MM.1S (cell line): Measurements from ENCODE around the gene MYH6.

Experiments used
- DNase-seq: peaks from one replicate; pipeline ENCODE4 v3.0.0-alpha.2; 2015
- H2AFZ ChIP-seq: fragments of 300-600 bp; sonication (generic); 2 replicates; pipeline ENCODE4 v1.6.0; 2016; ENCODE audit warnings: antibody characterized with exemption, low read length
- H3F3A ChIP-seq: fragments of 300-600 bp; sonication (generic); 2 replicates; pipeline ENCODE4 v1.6.1; 2016; ENCODE audit warnings: mild to moderate bottlenecking, antibody characterized with exemption, low read length, moderate library complexity, mixed read lengths; ENCODE audit not compliant: insufficient read depth
- H3K27ac ChIP-seq: fragments of 300-600 bp; sonication (generic); 2 replicates; pipeline ENCODE4 v1.5.1; 2016; ENCODE audit warnings: mild to moderate bottlenecking, low read length
- H3K27me3 ChIP-seq: fragments of 300-600 bp; sonication (generic); replicated peaks from 2 replicates; pipeline ENCODE4 v1.6.0; 2016; ENCODE audit warnings: low read length; ENCODE audit not compliant: insufficient read depth
- H3K36me3 ChIP-seq: fragments of 300-600 bp; sonication (generic); replicated peaks from 2 replicates; pipeline ENCODE4 v1.6.1; 2016; ENCODE audit warnings: mild to moderate bottlenecking, low read length, mixed read lengths; ENCODE audit not compliant: insufficient read depth
- H3K4me1 ChIP-seq: fragments of 300-600 bp; sonication (generic); 2 replicates; pipeline ENCODE4 v1.6.1; 2016; ENCODE audit warnings: low read length, mixed read lengths
- H3K4me2 ChIP-seq: fragments of 300-600 bp; sonication (generic); 2 replicates; pipeline ENCODE4 v1.6.0; 2016; ENCODE audit warnings: low read depth, low read length
- H3K4me3 ChIP-seq: fragments of 300-600 bp; sonication (generic); 2 replicates; pipeline ENCODE4 v1.5.1; 2016; ENCODE audit warnings: low read length, mixed read lengths
- H3K79me2 ChIP-seq: fragments of 300-600 bp; sonication (generic); 2 replicates; pipeline ENCODE4 v1.6.1; 2016; ENCODE audit warnings: mixed run types, low read length, mixed read lengths
- H3K9ac ChIP-seq: fragments of 300-600 bp; sonication (generic); 2 replicates; pipeline ENCODE4 v1.6.1; 2016; ENCODE audit warnings: low read length, mixed read lengths
- H3K9me2 ChIP-seq: fragments of 300-600 bp; sonication (generic); replicated peaks from 2 replicates; pipeline ENCODE4 v1.6.1; 2016; ENCODE audit warnings: mild to moderate bottlenecking, low read length, mixed read lengths; ENCODE audit not compliant: insufficient read depth
- H3K9me3 ChIP-seq: fragments of 300-600 bp; sonication (generic); replicated peaks from 2 replicates; pipeline ENCODE4 v1.6.1; 2016; ENCODE audit warnings: mild to moderate bottlenecking, low read length, mixed read lengths; ENCODE audit not compliant: insufficient read depth
- H4K20me1 ChIP-seq: fragments of 300-600 bp; sonication (generic); 2 replicates; pipeline ENCODE4 v1.6.1; 2016; ENCODE audit warnings: mild to moderate bottlenecking, low read length, moderate library complexity, mixed read lengths; ENCODE audit not compliant: insufficient read depth
- CTCF ChIP-seq: fragments of 300-600 bp; sonication (generic); IDR thresholded peaks from 2 replicates; pipeline ENCODE4 v1.5.1; 2016; ENCODE audit warnings: antibody characterized with exemption, low read length, mixed read lengths
- EZH2 ChIP-seq: fragments of 300-600 bp; sonication (generic); optimal IDR thresholded peaks from 2 replicates; pipeline ENCODE3; 2017; ENCODE audit warnings: low read depth, mild to moderate bottlenecking, antibody characterized with exemption, low read length, mixed read lengths
- EZH2phosphoT487 ChIP-seq: fragments of 300-600 bp; sonication (generic); IDR thresholded peaks from 2 replicates; pipeline ENCODE4 v1.6.1; 2018; ENCODE audit warnings: antibody characterized with exemption, low read length

The MYH6 gene

DNA sequence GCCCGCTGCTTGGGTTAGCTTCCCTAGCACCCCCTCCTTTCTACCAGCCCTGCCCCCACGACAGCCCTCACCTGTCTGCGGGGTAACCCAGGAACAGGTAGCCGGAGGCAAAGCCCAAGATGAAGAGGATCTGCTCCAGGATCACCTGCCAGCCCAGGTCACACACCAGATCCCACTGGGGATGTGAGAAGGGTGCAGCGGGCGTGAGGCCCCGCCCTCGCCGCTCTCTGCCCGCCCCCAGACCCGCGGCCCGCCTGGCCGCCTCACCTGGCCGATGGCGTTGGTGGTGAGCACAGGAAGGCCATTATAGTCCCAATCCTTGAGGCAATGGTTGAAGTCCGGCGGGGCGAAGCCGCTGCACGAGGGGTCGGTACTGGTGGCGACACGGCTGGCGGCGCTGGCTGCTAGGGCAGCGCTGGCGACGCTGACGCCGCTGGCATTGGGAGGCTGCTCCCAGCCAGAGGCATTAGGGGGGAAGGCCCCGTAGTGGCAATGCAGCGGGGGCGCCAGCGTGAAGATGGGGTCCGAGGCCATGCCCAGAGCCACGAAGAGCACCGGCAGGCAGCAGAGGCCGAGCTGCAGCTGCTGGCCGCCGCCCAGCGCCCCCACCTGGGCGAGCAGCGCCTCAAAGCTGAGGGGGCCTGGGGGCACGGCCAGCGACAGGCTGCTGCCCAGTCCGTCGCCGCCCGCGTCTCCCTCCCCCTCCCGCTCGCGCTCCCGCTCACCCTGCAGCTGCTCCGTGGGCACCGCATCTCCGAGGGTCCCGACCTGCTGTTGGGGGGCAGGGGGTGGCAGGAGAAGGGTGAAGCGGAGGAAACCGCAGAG is 56.2 kb downstream of the MYH6 start:
- H4K20me1 ChIP-seq: no peaks in the 10 kb centered on the region
- no peaks in the 10 kb centered on the region for H3K4me1 ChIP-seq
- H3K4me2 ChIP-seq: no peak overlapping the region
- H3F3A ChIP-seq: no peaks in the 10 kb centered on the region
- H3K9me2 ChIP-seq: no peaks in the 10 kb centered on the region
- no peak overlapping the region for H3K9ac ChIP-seq
- H3K36me3 ChIP-seq: no peaks in the 10 kb centered on the region
- no peaks in the 10 kb centered on the region for H3K9me3 ChIP-seq
- peaks cover 5% of the 10 kb centered on the region for H3K27me3 ChIP-seq
- no peak overlapping the region for H2AFZ ChIP-seq
- TF ChIP-seq CTCF: no peak
- TF ChIP-seq EZH2phosphoT487: no peak
- no peak for TF ChIP-seq EZH2
- H3K79me2 ChIP-seq: no peaks in the 10 kb centered on the region
- H3K27ac ChIP-seq: no peak overlapping the region
- no peak for DNase-seq
- H3K4me3 ChIP-seq: no peak overlapping the region

GRCh38 chr14:23349156-23349845 is 58.8 kb downstream of the MYH6 start:
- Histone ChIP-seq H3F3A (no peaks in the 10 kb centered on the region), H3K36me3 (no peaks in the 10 kb centered on the region), H3K27ac (no peak overlapping the region), H3K27me3 (peaks cover 5% of the 10 kb centered on the region), H4K20me1 (no peaks in the 10 kb centered on the region), H3K4me2 (no peak overlapping the region), H3K4me1 (no peaks in the 10 kb centered on the region), H3K9ac (no peak overlapping the region), H3K4me3 (no peak overlapping the region), H3K9me3 (no peaks in the 10 kb centered on the region), H3K9me2 (no peaks in the 10 kb centered on the region), H2AFZ (no peak overlapping the region), H3K79me2 (no peaks in the 10 kb centered on the region)
- no peak for TF ChIP-seq EZH2phosphoT487
- TF ChIP-seq CTCF: no peak
- TF ChIP-seq EZH2: no peak
- DNase-seq: no peak

GRCh38 chr14:23348297-23348655 is 59.8 kb downstream of the MYH6 start:
- Histone ChIP-seq H3K36me3 (no peaks in the 10 kb centered on the region), H3K4me1 (no peaks in the 10 kb centered on the region), H3K9ac (no peak overlapping the region), H3F3A (no peaks in the 10 kb centered on the region), H3K9me3 (no peaks in the 10 kb centered on the region), H3K27ac (no peak overlapping the region), H3K79me2 (no peaks in the 10 kb centered on the region), H3K4me2 (no peak overlapping the region), H3K27me3 (peaks cover 5% of the 10 kb centered on the region), H3K4me3 (no peak overlapping the region), H3K9me2 (no peaks in the 10 kb centered on the region), H2AFZ (no peak overlapping the region), H4K20me1 (no peaks in the 10 kb centered on the region)
- TF ChIP-seq EZH2phosphoT487: no peak
- no peak for TF ChIP-seq EZH2
- no peak for TF ChIP-seq CTCF
- DNase-seq: no peak
